Endothelial cell of umbilical vein (primary cell): ENCODE results near the gene ART3. TPM values are rescaled to one million over a fixed set of nuclear protein-coding genes. Genes with fewer than 3 reads are reported as not detected.

ENCODE experiments used
- BruUV-seq: library from RNA; stranded (reverse); fragments of 400-500 nt; replicated peaks from 2 replicates; lab custom pipeline; 2021; lab: Mats Ljungman, UMichigan
- CTCF ChIA-PET: fragments of 300-600, 350-600 bp; sonication (Branson Sonifier 250); formaldehyde crosslinking; loops from one replicate; lab custom pipeline; 2021; ENCODE audit warnings: antibody characterized with exemption, inconsistent platforms; lab: Charles Lee
- POLR2A ChIA-PET: fragments of 300-600, 350-600 bp; sonication (Branson Sonifier 250); formaldehyde crosslinking; loops from one replicate; lab custom pipeline; 2021; ENCODE audit warnings: antibody characterized with exemption, inconsistent platforms; lab: Charles Lee
- DNase-seq: peaks from one replicate; pipeline ENCODE4 v3.0.0-alpha.2; 2011; ENCODE audit warnings: low read depth, low spot score
- FAIRE-seq: peaks from 2 replicates; lab custom pipeline; 2011; peaks lifted over from hg19 to GRCh38; lab: Jason Lieb, UNC
- H2AFZ ChIP-seq: 2 replicates; pipeline ENCODE4 v1.6.0; 2012; ENCODE audit warnings: low read depth, low read length, control low read depth, inconsistent platforms
- H3K27ac ChIP-seq: 2 replicates; pipeline ENCODE4 v1.5.1; 2011; ENCODE audit warnings: low read depth, mild to moderate bottlenecking, control low read depth, low read length, moderate library complexity; ENCODE audit not compliant: insufficient read depth
- H3K27me3 ChIP-seq, 2 experiments: 2 replicates each; pipeline versions ENCODE4 v1.6.0 to v1.6.1; 2011; ENCODE audit warnings: low read length in 2 of 2, mixed read lengths in 1 of 2; ENCODE audit not compliant: control insufficient read depth in 2 of 2, insufficient read depth in 2 of 2
- H3K36me3 ChIP-seq, 2 experiments: 2 replicates in 1 of 2; 3 replicates in 1 of 2; pipeline ENCODE4 v1.5.1; 2011; ENCODE audit warnings: low read length in 2 of 2, mild to moderate bottlenecking in 1 of 2, moderate library complexity in 1 of 2; ENCODE audit not compliant: control insufficient read depth in 2 of 2, insufficient read depth in 2 of 2; ENCODE audit errors: extremely low read depth in 1 of 2
- H3K4me1 ChIP-seq: 3 replicates; pipeline ENCODE4 v1.5.1; 2011; ENCODE audit warnings: mild to moderate bottlenecking, low read length; ENCODE audit not compliant: control insufficient read depth, insufficient read depth; ENCODE audit errors: extremely low read depth
- H3K4me2 ChIP-seq: 2 replicates; pipeline ENCODE4 v1.6.1; 2011; ENCODE audit warnings: low read length, control low read depth, mixed read lengths; ENCODE audit not compliant: insufficient read depth
- H3K4me3 ChIP-seq, 3 experiments: fragments of 200-600 bp in 1 of 3; sonication (generic), shearing (Covaris generic) in 1 of 3; replicated peaks in 1 of 3; 2 replicates each; pipeline ENCODE4 v1.5.1; 2011 to 2016; ENCODE audit warnings: control low read depth in 3 of 3, low read length in 3 of 3, mild to moderate bottlenecking in 2 of 3, inconsistent platforms in 1 of 3, low read depth in 1 of 3, moderate library complexity in 1 of 3; ENCODE audit not compliant: insufficient read depth in 1 of 3
- H3K79me2 ChIP-seq: 2 replicates; pipeline ENCODE4 v1.6.0; 2012; ENCODE audit warnings: low read length, inconsistent platforms; ENCODE audit not compliant: control insufficient read depth, insufficient read depth
- H3K9ac ChIP-seq: replicated peaks from 2 replicates; pipeline ENCODE3; 2011; ENCODE audit warnings: low read length, control low read depth; ENCODE audit not compliant: insufficient read depth; ENCODE audit errors: extremely low read depth
- H3K9me1 ChIP-seq: replicated peaks from 3 replicates; pipeline ENCODE4 v1.6.0; 2011; ENCODE audit warnings: mild to moderate bottlenecking, low read length; ENCODE audit not compliant: control insufficient read depth, insufficient read depth; ENCODE audit errors: extremely low read depth
- H3K9me3 ChIP-seq: replicated peaks from 2 replicates; pipeline ENCODE4 v1.5.1; 2012; ENCODE audit warnings: low read length, inconsistent platforms; ENCODE audit not compliant: control insufficient read depth, insufficient read depth
- H4K20me1 ChIP-seq: replicated peaks from 2 replicates; pipeline ENCODE3; 2011; ENCODE audit warnings: mild to moderate bottlenecking, low read length; ENCODE audit not compliant: control insufficient read depth, insufficient read depth; ENCODE audit errors: extremely low read depth
- CTCF ChIP-seq, 2 donors: IDR thresholded peaks; 1 replicate in 1 of 2; 2 replicates in 1 of 2; pipeline ENCODE4 v1.5.1; 2011; ENCODE audit warnings: low read length in 2 of 2, mild to moderate bottlenecking in 2 of 2, moderate library complexity in 2 of 2, control low read depth in 1 of 2, inconsistent platforms in 1 of 2, low read depth in 1 of 2; ENCODE audit not compliant: insufficient read depth in 1 of 2; ENCODE audit errors: extremely low read depth in 1 of 2
- EZH2 ChIP-seq: IDR thresholded peaks from 2 replicates; pipeline ENCODE4 v1.6.1; 2012; ENCODE audit warnings: borderline replicate concordance, low read depth, mild to moderate bottlenecking, moderate library complexity, low read length, inconsistent platforms; ENCODE audit not compliant: severe bottlenecking
- FOS ChIP-seq: IDR thresholded peaks from 2 replicates; pipeline ENCODE4 v1.6.1; 2011; ENCODE audit warnings: mild to moderate bottlenecking, low read length, moderate library complexity, borderline replicate concordance; ENCODE audit not compliant: insufficient read depth
- GATA2 ChIP-seq: IDR thresholded peaks from 2 replicates; pipeline ENCODE4 v1.7.0; 2011; ENCODE audit warnings: low read depth, mild to moderate bottlenecking, moderate library complexity, mixed read lengths, low read length; ENCODE audit not compliant: insufficient read length, insufficient read depth
- JUN ChIP-seq: IDR thresholded peaks from 2 replicates; pipeline ENCODE4 v1.6.1; 2011; ENCODE audit warnings: borderline replicate concordance, low read depth; ENCODE audit not compliant: insufficient read length, insufficient read depth
- MAX ChIP-seq: IDR thresholded peaks from 2 replicates; pipeline ENCODE4 v1.6.1; 2011; ENCODE audit not compliant: insufficient read depth, insufficient read length
- MYC ChIP-seq: IDR thresholded peaks from one replicate; pipeline ENCODE4 v1.6.1; 2011; ENCODE audit warnings: mild to moderate bottlenecking, low read depth, low read length
- POLR2A ChIP-seq: IDR thresholded peaks from 2 replicates; pipeline ENCODE4 v1.6.1; 2012; ENCODE audit warnings: low read depth, mild to moderate bottlenecking, control low read depth, low read length
- POLR2AphosphoS5 ChIP-seq: IDR thresholded peaks from 2 replicates; pipeline ENCODE4 v1.6.1; 2012; ENCODE audit warnings: low read depth, mild to moderate bottlenecking, control low read depth, low read length, moderate library complexity; ENCODE audit not compliant: insufficient read depth
- dilution Hi-C: fragments of 300-500 bp; cut with MboI; formaldehyde crosslinking; loops from one replicate; pipeline ENCODE4 v1.15.0; 2019; ENCODE audit warnings: low sequenced_read_pairs; ENCODE audit not compliant: extremely low pct_ligation_motif_present
- intact Hi-C: fragments of 100-400 bp; cut with micrococcal nuclease; formaldehyde crosslinking; loops from one replicate; pipeline ENCODE4 v1.10.0; 2022
- polyA plus RNA-seq, 4 experiments: library from polyadenylated mRNA; depleted of rRNA in 3 of 4; stranded (reverse) in 3 of 4; unstranded in 1 of 4; fragments of >200 nt; gene quantifications; 2 replicates each; pipeline versions ENCODE4 v1.2.1 to v1.2.3, GENCODE V29; 2011 to 2012; ENCODE audit warnings: missing spikeins in 1 of 4
- total RNA-seq: library from RNA; stranded (reverse); gene quantifications from 2 replicates; pipeline ENCODE4 v1.2.3, GENCODE V29; 2021

The ART3 gene
- total and polyA plus RNA-seq, 2 donors (not counting 3 experiments of a cell fraction or from before 2014, with no cell fraction given): not detected

GRCh38 chr4:76108467-76109181 lies 34.1 kb downstream of the ART3 start:
- peaks cover 0 to 6% of the 10 kb centered on the region in 2 experiments for H3K36me3 ChIP-seq
- DNase-seq: no peak
- no peaks in the 10 kb centered on the region for H3K9me3 ChIP-seq
- H3K4me3 ChIP-seq: no peak overlapping the region
- no peaks in the 10 kb centered on the region for H4K20me1 ChIP-seq
- H3K4me1 ChIP-seq: no peaks in the 10 kb centered on the region
- CTCF ChIA-PET: interaction anchor here (1.1 to 1.6 kb wide), 2 partner anchors 11 to 71 kb away, joined by 3 read pairs; no protein-coding TSS in a partner anchor
- no peak overlapping the region for H3K27ac ChIP-seq
- no peak overlapping the region for H2AFZ ChIP-seq
- H3K9me1 ChIP-seq: no peaks in the 10 kb centered on the region
- BruUV-seq: no TSS peak
- H3K9ac ChIP-seq: no peak overlapping the region
- intact Hi-C loops (no loop called here), dilution Hi-C loops (no loop called here)
- H3K27me3 ChIP-seq: peaks cover 0 to 4% of the 10 kb centered on the region in 2 experiments
- TF ChIP-seq GATA2 (no peak), FOS (no peak), EZH2 (no peak), POLR2A (no peak), CTCF (IDR thresholded peaks at IDR 0.05; ENCODE audit: extremely low read depth in 1 of 2, insufficient read depth in 1 of 2, low read depth in 1 of 2, low read length in 2 of 2) (no peak), MAX (no peak), JUN (no peak), POLR2AphosphoS5 (no peak), MYC (no peak)
- POLR2A ChIA-PET: no interaction called here
- H3K79me2 ChIP-seq: no peaks in the 10 kb centered on the region
- no peak for FAIRE-seq
- H3K4me2 ChIP-seq: no peak overlapping the region
